HEK293 (cell line): ENCODE data around the gene DUSP16.

Source experiments
- CTCF ChIA-PET: fragments of 350-600 bp; formaldehyde crosslinking; extraction: SDS; loops from one replicate; lab custom pipeline; 2021; ENCODE audit warnings: antibody characterized with exemption; lab: Yijun Ruan, JAX
- POLR2A ChIA-PET: fragments of 300-600 bp; formaldehyde crosslinking; extraction: SDS; loops from one replicate; lab custom pipeline; 2020; ENCODE audit warnings: antibody characterized with exemption, inconsistent platforms; lab: Yijun Ruan, JAX
- H3K27ac ChIP-seq: fragments of 200-500 bp; sonication (Bioruptor generic); 2 replicates; pipeline ENCODE4 v1.5.1; 2014; ENCODE audit warnings: low read depth, low read length, control low read depth, inconsistent platforms; ENCODE audit errors: extremely low read depth
- H3K36me3 ChIP-seq, 2 experiments: fragments of 200-500 bp in 1 of 2; sonication (Bioruptor generic) in 1 of 2; 1 replicate in 1 of 2; 2 replicates in 1 of 2; pipeline ENCODE4 v1.5.1; 2014 to 2017; ENCODE audit warnings: inconsistent platforms in 2 of 2, low read length in 2 of 2; ENCODE audit not compliant: control insufficient read depth in 2 of 2, insufficient read depth in 1 of 2
- H3K4me1 ChIP-seq: fragments of 200-500 bp; sonication (Bioruptor generic); 2 replicates; pipeline ENCODE4 v1.5.1; 2014; ENCODE audit warnings: mild to moderate bottlenecking, low read length, inconsistent platforms; ENCODE audit not compliant: control insufficient read depth, insufficient read depth
- H3K4me3 ChIP-seq: 2 replicates; pipeline ENCODE4 v1.5.1; 2011; ENCODE audit warnings: low read depth, mild to moderate bottlenecking, control low read depth, low read length, moderate library complexity
- H3K9me3 ChIP-seq: fragments of 200-500 bp; sonication (Bioruptor generic); 2 replicates; pipeline ENCODE4 v1.5.1; 2014; ENCODE audit warnings: low read depth, low read length, inconsistent platforms; ENCODE audit not compliant: control insufficient read depth, insufficient read depth
- REPIN1 ChIP-seq: fragments of 450-650 bp; formaldehyde crosslinking; IDR thresholded peaks from 2 replicates; pipeline ENCODE4 v1.5.1; 2017; ENCODE audit warnings: missing biosample characterization, missing genetic modification characterization, low read depth
- SALL2 ChIP-seq: fragments of 450-650 bp; formaldehyde crosslinking; IDR thresholded peaks from 2 replicates; pipeline ENCODE4 v1.5.0; 2017; ENCODE audit warnings: missing biosample characterization, mild to moderate bottlenecking, missing genetic modification characterization, borderline replicate concordance
- SP3 ChIP-seq: fragments of 450-650 bp; formaldehyde crosslinking; IDR thresholded peaks from 2 replicates; pipeline ENCODE4 v1.5.1; 2016; ENCODE audit warnings: missing biosample characterization, missing genetic modification characterization
- TCF7L2 ChIP-seq: IDR thresholded peaks from 2 replicates; pipeline ENCODE4 v1.6.1; 2011; ENCODE audit warnings: low read depth, mild to moderate bottlenecking, inconsistent platforms, low read length, moderate library complexity, borderline replicate concordance
- YY2 ChIP-seq: fragments of 450-650 bp; formaldehyde crosslinking; IDR thresholded peaks from 2 replicates; pipeline ENCODE4 v1.5.1; 2016; ENCODE audit warnings: missing biosample characterization, missing genetic modification characterization
- ZIC2 ChIP-seq: fragments of 450-650 bp; formaldehyde crosslinking; IDR thresholded peaks from 2 replicates; pipeline ENCODE4 v1.5.1; 2016; ENCODE audit warnings: missing biosample characterization, missing genetic modification characterization
- ZNF121 ChIP-seq: fragments of 450-650 bp; formaldehyde crosslinking; IDR thresholded peaks from 2 replicates; pipeline ENCODE4 v1.5.1; 2016; ENCODE audit warnings: missing biosample characterization, missing genetic modification characterization
- ZNF184 ChIP-seq: fragments of 450-650 bp; IDR thresholded peaks from 2 replicates; pipeline ENCODE4 v1.5.1; 2018; ENCODE audit warnings: missing biosample characterization, mild to moderate bottlenecking, missing genetic modification characterization
- ZNF266 ChIP-seq: fragments of 450-650 bp; formaldehyde crosslinking; IDR thresholded peaks from 2 replicates; pipeline ENCODE4 v1.5.1; 2016; ENCODE audit warnings: missing biosample characterization, missing genetic modification characterization, low read depth
- ZNF335 ChIP-seq: fragments of 450-650 bp; formaldehyde crosslinking; conservative IDR thresholded peaks from 2 replicates; pipeline ENCODE4 v1.5.1; 2016; ENCODE audit warnings: missing biosample characterization, missing genetic modification characterization
- ZNF350 ChIP-seq: fragments of 450-650 bp; formaldehyde crosslinking; IDR thresholded peaks from 2 replicates; pipeline ENCODE4 v1.5.0; 2017; ENCODE audit warnings: missing biosample characterization, mild to moderate bottlenecking, missing genetic modification characterization
- ZNF404 ChIP-seq: fragments of 450-650 bp; formaldehyde crosslinking; IDR thresholded peaks from 2 replicates; pipeline ENCODE4 v1.5.1; 2017; ENCODE audit warnings: missing biosample characterization, missing genetic modification characterization
- ZXDB ChIP-seq: fragments of 450-650 bp; formaldehyde crosslinking; IDR thresholded peaks from 2 replicates; pipeline ENCODE4 v1.5.1; 2016; ENCODE audit warnings: missing biosample characterization, missing genetic modification characterization
- TF ChIP-seq, protein P1 (sequence below): fragments of 450-650 bp; formaldehyde crosslinking; IDR thresholded peaks from 2 replicates; pipeline ENCODE4 v1.5.1; 2016; ENCODE audit warnings: missing biosample characterization, missing genetic modification characterization
- TF ChIP-seq, protein P2 (sequence below): fragments of 450-650 bp; formaldehyde crosslinking; IDR thresholded peaks from 2 replicates; pipeline ENCODE4 v1.5.1; 2016; ENCODE audit warnings: missing biosample characterization, missing genetic modification characterization
- TF ChIP-seq, protein P3 (sequence below): fragments of 450-650 bp; formaldehyde crosslinking; IDR thresholded peaks from 2 replicates; pipeline ENCODE4 v1.5.1; 2016; ENCODE audit warnings: missing biosample characterization, missing genetic modification characterization
- TF ChIP-seq, protein P4 (sequence below): fragments of 450-650 bp; formaldehyde crosslinking; IDR thresholded peaks from 2 replicates; pipeline ENCODE4 v1.5.1; 2016; ENCODE audit warnings: missing biosample characterization, missing genetic modification characterization
- TF ChIP-seq, protein P5 (sequence below): fragments of 450-650 bp; formaldehyde crosslinking; IDR thresholded peaks from 2 replicates; pipeline ENCODE4 v1.5.1; 2016; ENCODE audit warnings: missing biosample characterization, missing genetic modification characterization
- TF ChIP-seq, protein P6 (sequence below): fragments of 450-650 bp; formaldehyde crosslinking; IDR thresholded peaks from 2 replicates; pipeline ENCODE4 v1.5.1; 2016; ENCODE audit warnings: missing biosample characterization, missing genetic modification characterization, low read depth

DUSP16 gene

DNA sequence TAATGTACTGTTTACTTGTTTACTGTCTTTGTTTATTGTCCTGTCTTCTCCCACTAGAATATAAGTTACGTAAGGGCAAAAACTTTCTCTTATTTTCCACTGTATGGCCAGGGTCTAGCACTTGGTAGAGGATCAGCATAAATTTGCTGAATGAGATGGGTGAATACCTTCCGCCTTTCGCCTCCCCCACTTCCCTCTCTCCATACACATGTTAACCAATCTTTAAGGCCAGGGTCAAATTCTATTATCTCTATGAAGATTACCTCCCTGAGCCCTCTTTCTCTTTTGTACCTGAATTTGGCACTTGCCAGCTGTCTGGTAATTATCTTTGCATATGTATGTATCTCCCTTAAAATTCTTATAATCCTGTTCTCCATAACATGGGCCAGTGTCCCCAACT lies 4.9 kb downstream of the DUSP16 start:
- TF ChIP-seq, protein P1, sequence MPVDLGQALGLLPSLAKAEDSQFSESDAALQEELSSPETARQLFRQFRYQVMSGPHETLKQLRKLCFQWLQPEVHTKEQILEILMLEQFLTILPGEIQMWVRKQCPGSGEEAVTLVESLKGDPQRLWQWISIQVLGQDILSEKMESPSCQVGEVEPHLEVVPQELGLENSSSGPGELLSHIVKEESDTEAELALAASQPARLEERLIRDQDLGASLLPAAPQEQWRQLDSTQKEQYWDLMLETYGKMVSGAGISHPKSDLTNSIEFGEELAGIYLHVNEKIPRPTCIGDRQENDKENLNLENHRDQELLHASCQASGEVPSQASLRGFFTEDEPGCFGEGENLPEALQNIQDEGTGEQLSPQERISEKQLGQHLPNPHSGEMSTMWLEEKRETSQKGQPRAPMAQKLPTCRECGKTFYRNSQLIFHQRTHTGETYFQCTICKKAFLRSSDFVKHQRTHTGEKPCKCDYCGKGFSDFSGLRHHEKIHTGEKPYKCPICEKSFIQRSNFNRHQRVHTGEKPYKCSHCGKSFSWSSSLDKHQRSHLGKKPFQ (tag by site-specific recombination): no peak
- TF ChIP-seq YY2 (tag by site-specific recombination) (no peak), ZXDB (tag by site-specific recombination) (no peak), SALL2 (tag by site-specific recombination) (no peak), ZNF121 (tag by site-specific recombination) (no peak), ZNF335 (tag by site-specific recombination) (no peak), ZNF350 (no peak), SP3 (no peak), ZNF266 (tag by site-specific recombination) (no peak), ZIC2 (tag by site-specific recombination) (no peak)
- TF ChIP-seq, protein P2, sequence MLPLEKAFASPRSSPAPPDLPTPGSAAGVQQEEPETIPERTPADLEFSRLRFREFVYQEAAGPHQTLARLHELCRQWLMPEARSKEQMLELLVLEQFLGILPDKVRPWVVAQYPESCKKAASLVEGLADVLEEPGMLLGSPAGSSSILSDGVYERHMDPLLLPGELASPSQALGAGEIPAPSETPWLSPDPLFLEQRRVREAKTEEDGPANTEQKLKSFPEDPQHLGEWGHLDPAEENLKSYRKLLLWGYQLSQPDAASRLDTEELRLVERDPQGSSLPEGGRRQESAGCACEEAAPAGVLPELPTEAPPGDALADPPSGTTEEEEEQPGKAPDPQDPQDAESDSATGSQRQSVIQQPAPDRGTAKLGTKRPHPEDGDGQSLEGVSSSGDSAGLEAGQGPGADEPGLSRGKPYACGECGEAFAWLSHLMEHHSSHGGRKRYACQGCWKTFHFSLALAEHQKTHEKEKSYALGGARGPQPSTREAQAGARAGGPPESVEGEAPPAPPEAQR: no peak
- TF ChIP-seq, protein P3, sequence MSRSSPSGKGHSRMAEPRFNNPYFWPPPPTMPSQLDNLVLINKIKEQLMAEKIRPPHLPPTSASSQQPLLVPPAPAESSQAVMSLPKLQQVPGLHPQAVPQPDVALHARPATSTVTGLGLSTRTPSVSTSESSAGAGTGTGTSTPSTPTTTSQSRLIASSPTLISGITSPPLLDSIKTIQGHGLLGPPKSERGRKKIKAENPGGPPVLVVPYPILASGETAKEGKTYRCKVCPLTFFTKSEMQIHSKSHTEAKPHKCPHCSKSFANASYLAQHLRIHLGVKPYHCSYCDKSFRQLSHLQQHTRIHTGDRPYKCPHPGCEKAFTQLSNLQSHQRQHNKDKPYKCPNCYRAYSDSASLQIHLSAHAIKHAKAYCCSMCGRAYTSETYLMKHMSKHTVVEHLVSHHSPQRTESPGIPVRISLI (tag by site-specific recombination): no peak
- Histone ChIP-seq H3K4me1 (peaks cover 6% of the 10 kb centered on the region; the same call in 1 of the 2 replicates), H3K4me3 (no peak overlapping the region), H3K36me3 (peaks cover 5 to 12% of the 10 kb centered on the region in 2 experiments), H3K9me3 (no peaks in the 10 kb centered on the region), H3K27ac (no peak overlapping the region)
- ChIA-PET CTCF (no interaction called here), POLR2A (interaction anchor here (1.0 to 1.4 kb wide), 2 partner anchors 35 to 161 kb away, joined by 3 to 4 read pairs; no protein-coding TSS in a partner anchor)

DNA sequence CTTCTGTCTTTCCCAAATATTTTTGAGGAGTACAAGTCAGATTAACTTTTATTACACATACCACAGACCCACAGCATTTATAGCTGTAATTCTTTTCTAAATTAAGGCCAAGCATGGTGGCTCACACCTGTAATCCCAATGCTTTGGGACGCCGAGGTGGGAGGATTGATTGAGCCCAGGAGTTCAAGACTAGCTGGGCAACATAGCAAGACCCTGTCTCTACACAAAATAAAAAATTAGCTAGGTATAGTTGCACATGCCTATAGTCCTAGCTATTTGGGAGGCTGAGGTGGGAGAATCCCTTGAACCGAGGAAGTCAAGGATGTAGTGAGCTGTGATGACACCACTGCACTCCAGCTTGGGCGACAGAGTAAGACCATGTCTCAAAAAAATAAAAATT lies 7.0 kb downstream of the DUSP16 start:
- no peaks in the 10 kb centered on the region for H3K9me3 ChIP-seq
- POLR2A ChIA-PET: interaction anchor here (0.7 kb wide), 1 partner anchor 330 kb away, joined by 3 read pairs; no protein-coding TSS in a partner anchor
- CTCF ChIA-PET: interaction anchor here (0.6 to 0.7 kb wide), 3 partner anchors 61 to 434 kb away, joined by 3 to 5 read pairs (median 3); no protein-coding TSS in a partner anchor

More for the DNA sequence above, 7.0 kb downstream of the DUSP16 start:
- TF ChIP-seq, protein P4, sequence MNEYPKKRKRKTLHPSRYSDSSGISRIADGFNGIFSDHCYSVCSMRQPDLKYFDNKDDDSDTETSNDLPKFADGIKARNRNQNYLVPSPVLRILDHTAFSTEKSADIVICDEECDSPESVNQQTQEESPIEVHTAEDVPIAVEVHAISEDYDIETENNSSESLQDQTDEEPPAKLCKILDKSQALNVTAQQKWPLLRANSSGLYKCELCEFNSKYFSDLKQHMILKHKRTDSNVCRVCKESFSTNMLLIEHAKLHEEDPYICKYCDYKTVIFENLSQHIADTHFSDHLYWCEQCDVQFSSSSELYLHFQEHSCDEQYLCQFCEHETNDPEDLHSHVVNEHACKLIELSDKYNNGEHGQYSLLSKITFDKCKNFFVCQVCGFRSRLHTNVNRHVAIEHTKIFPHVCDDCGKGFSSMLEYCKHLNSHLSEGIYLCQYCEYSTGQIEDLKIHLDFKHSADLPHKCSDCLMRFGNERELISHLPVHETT (tag by site-specific recombination): no peak
- TF ChIP-seq, protein P5, sequence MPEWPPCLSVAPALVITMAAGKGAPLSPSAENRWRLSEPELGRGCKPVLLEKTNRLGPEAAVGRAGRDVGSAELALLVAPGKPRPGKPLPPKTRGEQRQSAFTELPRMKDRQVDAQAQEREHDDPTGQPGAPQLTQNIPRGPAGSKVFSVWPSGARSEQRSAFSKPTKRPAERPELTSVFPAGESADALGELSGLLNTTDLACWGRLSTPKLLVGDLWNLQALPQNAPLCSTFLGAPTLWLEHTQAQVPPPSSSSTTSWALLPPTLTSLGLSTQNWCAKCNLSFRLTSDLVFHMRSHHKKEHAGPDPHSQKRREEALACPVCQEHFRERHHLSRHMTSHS: no peak
- TF ChIP-seq TCF7L2: no peak
- no peak for TF ChIP-seq ZNF184 (tag by site-specific recombination)
- no peak for TF ChIP-seq REPIN1
- TF ChIP-seq ZNF404 (tag by site-specific recombination): no peak
- 0 out of 2 replicates have a peak, but pooled peaks have one; percentile 39 for TF ChIP-seq ZNF121 (tag by site-specific recombination)
- TF ChIP-seq, protein P6, sequence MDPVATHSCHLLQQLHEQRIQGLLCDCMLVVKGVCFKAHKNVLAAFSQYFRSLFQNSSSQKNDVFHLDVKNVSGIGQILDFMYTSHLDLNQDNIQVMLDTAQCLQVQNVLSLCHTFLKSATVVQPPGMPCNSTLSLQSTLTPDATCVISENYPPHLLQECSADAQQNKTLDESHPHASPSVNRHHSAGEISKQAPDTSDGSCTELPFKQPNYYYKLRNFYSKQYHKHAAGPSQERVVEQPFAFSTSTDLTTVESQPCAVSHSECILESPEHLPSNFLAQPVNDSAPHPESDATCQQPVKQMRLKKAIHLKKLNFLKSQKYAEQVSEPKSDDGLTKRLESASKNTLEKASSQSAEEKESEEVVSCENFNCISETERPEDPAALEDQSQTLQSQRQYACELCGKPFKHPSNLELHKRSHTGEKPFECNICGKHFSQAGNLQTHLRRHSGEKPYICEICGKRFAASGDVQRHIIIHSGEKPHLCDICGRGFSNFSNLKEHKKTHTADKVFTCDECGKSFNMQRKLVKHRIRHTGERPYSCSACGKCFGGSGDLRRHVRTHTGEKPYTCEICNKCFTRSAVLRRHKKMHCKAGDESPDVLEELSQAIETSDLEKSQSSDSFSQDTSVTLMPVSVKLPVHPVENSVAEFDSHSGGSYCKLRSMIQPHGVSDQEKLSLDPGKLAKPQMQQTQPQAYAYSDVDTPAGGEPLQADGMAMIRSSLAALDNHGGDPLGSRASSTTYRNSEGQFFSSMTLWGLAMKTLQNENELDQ (tag by site-specific recombination): no peak
- TF ChIP-seq, all 188 proteins: peak for 1
- Histone ChIP-seq H3K4me1 (peaks cover 6% of the 10 kb centered on the region; the same call in 1 of the 2 replicates), H3K27ac (no peak overlapping the region), H3K4me3 (no peak overlapping the region), H3K36me3 (peaks cover 5 to 12% of the 10 kb centered on the region in 2 experiments)
